COLO829 (cell line): ENCODE measurements around the gene CMIP.

Experiments
- DNase-seq: peaks from one replicate; pipeline ENCODE4 v3.0.0; 2012; ENCODE audit warnings: low spot score

CMIP gene

DNA sequence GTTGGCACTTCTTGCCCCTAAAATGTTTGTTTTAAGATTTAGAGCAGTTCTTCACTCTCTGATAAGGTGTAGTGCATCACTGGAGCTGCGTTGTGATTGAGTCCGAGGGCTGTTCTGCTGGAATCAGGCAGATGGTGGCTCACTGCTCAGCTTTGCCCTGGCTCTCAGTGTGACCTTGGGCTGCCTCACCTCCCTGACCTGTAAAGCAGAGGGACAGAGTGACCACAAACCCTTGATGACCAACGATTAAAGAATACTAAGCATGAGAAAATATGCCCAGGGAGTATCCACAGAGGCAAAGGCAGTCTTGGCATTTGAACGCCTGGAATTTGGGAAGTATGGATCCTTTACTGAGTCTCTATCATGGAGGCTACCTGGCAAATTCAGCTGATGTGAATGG lies 18.1 kb downstream of the CMIP start:
- DNase-seq, result no peak

DNA sequence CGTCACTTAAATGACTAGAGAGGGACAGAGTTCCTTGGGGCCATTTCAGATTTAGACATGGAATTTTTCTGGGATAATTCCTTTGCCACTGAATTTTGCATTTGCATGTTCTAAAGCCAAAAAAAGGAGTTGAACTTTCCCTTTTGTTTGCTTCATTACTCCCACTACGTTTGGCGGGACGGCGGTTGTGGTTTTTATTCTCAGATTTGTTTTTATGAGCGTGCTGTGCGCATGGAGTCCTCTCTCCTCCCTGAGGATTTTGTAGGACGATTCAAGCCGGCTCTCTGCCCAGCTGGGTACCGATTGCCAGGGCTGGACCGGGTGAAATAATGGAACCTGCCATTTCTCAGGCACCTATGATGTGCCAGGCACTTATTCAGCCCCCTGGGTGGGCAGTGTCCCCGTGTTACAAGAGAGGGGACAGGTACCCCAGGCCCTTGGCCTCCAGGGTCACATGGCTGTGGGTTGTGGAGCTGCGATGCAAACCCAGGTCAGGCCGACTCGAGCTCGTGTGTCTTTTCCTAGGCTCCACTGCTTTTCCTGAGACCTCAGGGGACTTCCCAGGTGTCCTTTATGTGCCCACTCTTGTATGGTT lies 18.8 kb downstream of the CMIP start:
- DNase-seq, result no peak

DNA sequence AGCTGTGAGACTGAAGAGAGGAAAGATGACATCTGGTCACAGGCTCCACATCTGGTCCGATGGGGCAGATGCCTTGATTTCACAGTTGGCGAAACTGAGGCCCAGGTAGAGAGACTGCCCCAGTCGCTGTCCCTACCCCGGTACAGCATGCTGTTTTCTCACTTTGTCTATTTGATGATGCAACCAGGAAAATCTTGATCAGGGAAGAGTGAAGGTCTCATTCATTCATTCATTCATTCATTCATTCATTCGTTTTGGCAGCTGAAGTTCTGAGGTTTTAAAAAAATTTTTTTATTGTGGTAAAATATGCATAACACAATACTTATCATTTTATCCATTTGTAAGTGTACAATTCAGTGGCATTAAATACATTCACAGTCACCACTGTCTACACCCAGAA lies 19.7 kb downstream of the CMIP start:
- DNase-seq, result no peak

DNA sequence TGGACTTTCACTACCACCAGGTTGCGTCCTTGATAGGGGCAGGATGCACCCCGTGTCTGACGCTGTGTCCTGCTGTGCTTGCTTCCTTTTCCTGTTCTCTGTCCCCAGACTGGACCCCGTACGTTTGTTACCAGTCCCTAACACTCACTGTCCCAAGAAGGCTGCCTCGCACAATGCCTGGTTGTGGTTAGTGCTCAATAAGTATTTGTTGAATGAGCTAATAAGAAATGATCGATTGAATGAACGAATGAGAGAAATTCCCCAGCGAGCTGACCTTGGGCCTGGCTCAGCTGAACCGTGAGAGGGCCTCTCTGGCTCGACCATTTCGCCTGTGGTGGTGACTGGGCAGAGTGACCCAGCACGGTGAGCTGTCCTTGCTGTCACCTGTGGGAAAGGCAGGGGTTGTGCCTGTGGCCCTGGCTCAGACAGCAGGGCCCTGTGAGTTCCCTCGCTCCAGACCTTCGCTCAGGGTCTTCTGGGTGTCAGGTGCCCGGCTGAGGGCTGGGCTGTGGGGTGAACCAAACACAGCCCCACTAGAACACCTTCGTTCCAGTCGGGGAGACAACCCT lies 20.9 kb downstream of the CMIP start:
- no peak for DNase-seq

GRCh38 chr16:81466356-81466980 lies 21.9 kb downstream of the CMIP start:
- no peak for DNase-seq

- no peak for DNase-seq
Observed at GRCh38 chr16:81467072-81467471, 22.5 kb downstream of the CMIP start.

- DNase-seq, result no peak
Observed at GRCh38 chr16:81467815-81468214, 23.2 kb downstream of the CMIP start.

DNA sequence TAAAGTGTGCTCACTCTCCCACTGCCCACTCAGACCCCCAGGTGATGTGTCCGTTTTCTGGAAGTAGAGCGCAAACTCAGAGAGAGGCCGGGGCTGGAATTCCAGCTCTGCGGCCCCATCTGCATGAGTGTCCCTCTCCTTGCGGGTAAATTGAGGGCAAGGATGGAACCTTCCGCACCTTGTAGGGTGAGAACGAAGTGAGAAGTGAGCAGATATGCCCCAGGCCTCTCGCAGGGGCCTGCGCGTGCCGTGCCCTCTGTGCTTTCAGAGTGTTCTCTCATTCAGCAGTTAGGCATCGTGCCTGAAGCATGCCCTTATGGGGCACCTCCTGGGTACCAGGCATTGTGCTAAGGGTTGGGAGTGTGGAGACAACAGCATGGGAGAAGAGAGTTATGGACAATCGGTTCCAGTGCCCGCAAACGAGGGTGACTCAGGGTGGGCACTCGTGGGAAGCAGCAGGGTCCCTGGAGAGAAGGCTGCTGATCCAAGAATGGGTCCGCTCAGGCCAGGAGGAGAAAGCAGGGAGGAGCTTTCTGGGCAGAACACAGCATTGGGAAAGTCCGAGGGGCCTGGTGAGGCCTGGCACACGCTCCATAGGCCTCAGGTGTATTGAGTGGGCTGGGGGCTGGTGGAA lies 23.8 kb downstream of the CMIP start:
- DNase-seq, result no peak

DNA sequence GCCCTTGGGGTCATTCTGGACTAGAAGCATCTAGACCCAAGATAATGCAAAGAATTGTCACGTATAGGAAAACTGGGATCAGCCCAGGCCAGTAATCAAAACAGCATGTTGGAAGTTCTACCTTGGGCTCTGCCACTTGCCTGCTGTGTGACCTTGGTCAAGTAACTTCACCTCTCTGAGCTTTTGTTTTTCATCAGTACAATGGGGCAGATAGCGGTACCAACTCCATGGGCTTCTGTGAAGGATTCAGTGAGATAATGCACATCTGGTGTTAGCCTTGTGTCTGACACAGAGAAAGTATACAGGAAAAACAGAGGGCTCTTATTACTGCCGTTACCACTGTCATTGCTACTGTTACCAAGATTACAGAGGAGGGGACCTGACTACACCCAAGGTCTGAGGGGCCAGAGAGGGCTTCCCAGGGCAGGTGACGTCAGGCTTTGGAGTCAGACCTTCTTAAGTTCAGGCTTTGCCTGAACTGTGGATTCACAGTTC lies 24.6 kb downstream of the CMIP start:
- DNase-seq, result no peak

GRCh38 chr16:81469710-81470535 lies 25.3 kb downstream of the CMIP start:
- DNase-seq, result no peak

- no peak for DNase-seq
Observed at GRCh38 chr16:81470796-81471636, 26.4 kb downstream of the CMIP start.

DNA sequence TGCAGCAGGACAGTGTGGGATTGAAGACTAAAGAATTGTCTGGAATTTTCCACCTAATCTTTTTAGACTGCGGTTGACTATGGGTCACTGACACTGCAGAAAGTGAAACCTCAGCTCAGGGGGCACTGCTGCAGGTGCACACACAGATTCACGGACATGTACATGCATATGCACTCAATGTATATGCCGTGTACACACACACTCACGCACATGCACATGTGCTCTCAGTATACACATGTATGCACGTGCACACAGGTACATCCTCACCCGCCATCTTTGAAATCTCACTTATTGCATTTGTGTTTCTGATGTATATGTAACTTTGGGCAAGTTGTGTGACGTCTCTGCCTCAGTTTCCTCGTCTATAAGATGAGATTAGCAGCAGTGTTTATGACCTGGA lies 27.3 kb downstream of the CMIP start:
- DNase-seq, result no peak

GRCh38 chr16:81472391-81472790 lies 27.8 kb downstream of the CMIP start:
- DNase-seq, result no peak

DNA sequence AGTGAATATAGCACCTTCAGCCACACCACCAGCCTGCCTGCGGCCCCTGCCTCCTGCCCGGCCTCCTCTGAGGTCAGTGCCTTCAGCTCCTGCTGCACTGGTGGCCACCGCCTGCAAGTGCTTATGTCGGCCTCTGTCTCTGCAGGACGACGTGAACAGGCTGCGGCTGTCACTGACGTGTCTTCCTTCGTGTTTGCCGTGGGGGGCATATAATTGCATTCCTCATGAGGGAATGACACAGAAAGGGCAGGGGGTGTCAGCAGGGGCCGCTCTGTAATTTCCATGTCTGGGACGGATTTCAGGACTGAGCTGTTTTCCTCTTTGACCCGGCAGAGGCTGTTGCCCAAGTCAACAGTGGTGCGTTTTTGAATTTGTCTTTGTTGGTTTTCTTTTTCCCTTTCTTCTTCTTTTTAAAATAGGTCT lies 28.5 kb downstream of the CMIP start:
- no peak for DNase-seq

DNA sequence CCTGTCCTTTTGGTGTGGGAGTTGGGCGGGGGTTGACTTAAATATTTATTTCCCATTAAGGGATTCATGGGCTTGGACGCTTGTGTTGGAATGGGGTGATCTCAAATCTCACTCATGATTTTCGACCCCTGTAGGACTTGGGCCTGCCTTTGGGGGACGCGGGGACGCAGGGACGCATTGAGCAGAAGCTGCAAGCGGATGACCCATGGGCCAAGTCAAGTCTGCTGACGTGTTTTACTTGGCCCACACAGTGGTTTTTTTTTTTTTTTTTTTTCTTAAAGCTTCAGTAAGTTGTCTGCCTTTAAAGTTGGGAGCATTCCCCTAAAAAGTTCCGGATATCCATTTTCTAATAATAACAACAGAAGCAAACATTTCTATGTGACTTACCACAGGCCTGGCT lies 28.9 kb downstream of the CMIP start:
- no peak for DNase-seq

DNA sequence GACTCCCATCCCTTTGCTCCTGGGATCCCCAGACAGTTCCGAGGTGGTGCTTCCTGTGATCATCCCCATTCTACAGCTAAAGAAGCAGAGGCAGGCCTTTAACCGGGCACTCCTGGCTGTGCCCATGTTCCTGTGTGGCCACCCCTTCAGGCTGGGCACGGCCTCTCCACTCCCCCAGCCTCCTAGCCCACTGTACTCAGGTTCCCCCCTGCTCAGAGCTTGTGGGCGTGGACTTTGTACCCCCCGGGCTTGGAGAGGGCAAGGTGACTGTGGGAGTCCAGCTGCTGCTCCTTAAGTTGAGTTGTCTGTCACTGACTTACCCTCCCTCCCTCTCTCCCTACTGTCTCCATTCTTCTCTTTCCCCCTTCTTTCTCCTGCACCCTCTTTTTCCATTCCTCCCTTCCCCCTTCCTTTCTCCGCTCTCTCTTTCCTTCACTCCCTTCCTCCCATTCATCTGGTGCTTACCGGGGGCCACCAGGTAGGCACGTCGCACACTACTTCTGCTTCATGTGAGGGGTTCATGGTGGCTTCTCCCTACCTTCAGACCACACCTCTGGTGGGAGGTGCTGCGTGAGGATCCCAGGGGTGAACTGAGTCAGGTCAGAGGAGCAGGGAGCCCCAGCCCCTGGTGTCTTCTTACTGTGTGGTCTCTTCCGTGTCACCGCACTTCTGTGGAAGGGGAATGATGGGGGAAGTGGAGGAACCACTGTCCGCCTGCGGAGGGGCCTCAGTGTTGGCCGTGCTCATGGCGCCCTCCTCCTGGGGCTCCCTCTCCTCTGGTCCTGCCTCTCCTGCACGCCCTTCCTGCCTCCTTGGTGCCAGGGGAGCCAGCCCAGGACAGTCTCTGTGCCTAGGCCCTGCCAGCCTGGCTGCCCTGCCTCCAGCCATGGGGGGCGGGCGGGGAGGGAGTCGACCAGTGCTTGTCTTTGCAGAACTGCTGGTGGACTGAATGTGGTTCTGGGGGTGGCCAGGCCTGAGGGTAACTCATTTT lies 29.7 kb downstream of the CMIP start:
- no peak for DNase-seq

DNA sequence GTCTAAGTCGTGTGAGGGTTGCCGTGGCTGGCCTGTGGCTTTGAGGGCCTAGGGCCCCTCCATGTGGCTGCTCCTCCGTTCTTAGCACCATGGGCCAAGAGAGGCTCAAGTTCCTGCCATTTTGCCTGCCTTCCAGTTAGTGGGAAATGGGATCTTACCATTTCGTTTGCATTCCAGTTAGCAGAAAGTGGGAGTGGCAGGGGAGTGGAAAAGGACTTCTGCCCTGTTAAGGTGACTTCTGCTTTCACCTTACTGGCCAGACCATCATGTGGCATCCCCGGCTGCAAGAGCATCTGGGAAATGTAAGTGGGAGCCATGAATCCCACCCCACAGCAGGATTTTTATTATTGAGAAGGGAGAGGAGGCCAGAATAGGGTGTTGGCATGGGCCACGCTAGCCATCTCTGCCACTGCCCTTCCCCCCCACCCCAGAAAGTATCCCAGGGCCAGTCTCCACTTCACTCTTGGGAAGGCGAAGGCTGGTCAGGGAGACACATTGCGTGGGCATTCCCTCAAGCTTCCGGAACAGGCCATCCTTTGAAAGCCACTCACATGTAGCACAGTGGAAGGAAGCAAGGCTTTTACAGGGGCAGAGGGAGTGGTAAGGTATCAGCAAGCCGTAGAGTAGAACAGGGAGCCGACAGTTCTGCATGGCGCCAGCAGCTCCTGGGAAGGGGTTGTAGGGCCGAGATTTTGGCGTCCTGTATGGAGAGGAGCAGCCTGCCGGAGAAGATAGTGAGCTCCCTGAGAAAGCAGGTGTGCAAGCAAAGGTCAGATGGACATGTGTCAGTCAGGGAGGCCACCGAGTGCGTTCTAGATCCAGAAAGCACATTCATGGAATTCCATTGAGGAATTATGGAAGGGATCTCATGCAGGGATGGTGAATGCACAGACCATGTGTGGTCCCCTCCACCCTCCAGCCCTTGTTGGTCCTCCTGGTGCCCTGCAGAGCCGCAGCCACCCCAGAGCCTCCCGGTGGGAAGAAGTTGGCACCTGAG lies 33.4 kb downstream of the CMIP start:
- no peak for DNase-seq

GRCh38 chr16:81478876-81479511 lies 34.4 kb downstream of the CMIP start:
- DNase-seq, result no peak
